Kidney (tissue), 14 donors: Measurements from ENCODE around the gene HRNR. TPM values are rescaled to one million over a fixed set of nuclear protein-coding genes. Genes with fewer than 3 reads are reported as not detected.

Source experiments
- DNase-seq, 5 donors: peaks; one replicate each; pipeline ENCODE4 v3.0.0-alpha.2; 2013 to 2020
- FAIRE-seq: peaks from 2 replicates; lab custom pipeline; 2012; peaks lifted over from hg19 to GRCh38; lab: Jason Lieb, UNC
- H3K27ac ChIP-seq, 2 donors: one replicate each; pipeline ENCODE4 v1.7.0; 2013; ENCODE audit warnings: low read depth in 2 of 2, low read length in 2 of 2, inconsistent platforms in 1 of 2
- H3K27me3 ChIP-seq: one replicate; pipeline ENCODE4 v1.7.1; 2013; ENCODE audit warnings: low read length, inconsistent platforms; ENCODE audit not compliant: control insufficient read depth, insufficient read depth
- H3K36me3 ChIP-seq, 3 donors: one replicate each; pipeline versions ENCODE4 v1.7.0 to v1.7.1; 2013; ENCODE audit warnings: low read length in 3 of 3, control low read depth in 1 of 3, inconsistent platforms in 1 of 3; ENCODE audit not compliant: insufficient read depth in 3 of 3, control insufficient read depth in 2 of 3
- H3K4me1 ChIP-seq, 3 donors: one replicate each; pipeline versions ENCODE4 v1.7.0 to v1.7.1; 2013; ENCODE audit warnings: low read length in 3 of 3, inconsistent platforms in 1 of 3, low read depth in 1 of 3; ENCODE audit not compliant: control insufficient read depth in 2 of 3, insufficient read depth in 2 of 3
- H3K4me3 ChIP-seq, 3 donors: one replicate each; pipeline versions ENCODE4 v1.7.0 to v1.8.1; 2013; ENCODE audit warnings: low read length in 3 of 3, control low read depth in 1 of 3, inconsistent platforms in 1 of 3
- H3K9ac ChIP-seq, 3 donors: one replicate each; pipeline versions ENCODE4 v1.7.0 to v1.7.1; 2013; ENCODE audit warnings: low read length in 3 of 3, control low read depth in 1 of 3, inconsistent platforms in 1 of 3
- H3K9me3 ChIP-seq, 3 donors: one replicate each; pipeline versions ENCODE4 v1.7.0 to v1.7.1; 2013; ENCODE audit warnings: low read length in 3 of 3, control low read depth in 1 of 3, inconsistent platforms in 1 of 3; ENCODE audit not compliant: control insufficient read depth in 2 of 3, insufficient read depth in 1 of 3
- intact Hi-C: fragments of 100-400 bp; cut with DNase I; formaldehyde crosslinking; loops from one replicate; pipeline ENCODE4 v1.11.1; 2022
- polyA plus RNA-seq: library from polyadenylated mRNA; stranded (reverse); fragments of 350-450 nt; fragmentation: Illumina TruSeq; extraction: RNeasy Lipid Tissue Mini Kit (QIAGEN cat#74804); gene quantifications from one replicate; pipeline ENCODE4 v1.2.3, GENCODE V29; 2014; ENCODE audit warnings: low read depth, low replicate concordance; ENCODE audit not compliant: insufficient read depth
- total RNA-seq: library from RNA; stranded (reverse); fragmentation: NEBNext Ultra II Directional; extraction: Animal tissue kit (Norgen Biotek cat#: 25700); gene quantifications from one replicate; pipeline ENCODE4 v1.2.1, GENCODE V29; 2021
- TF ChIP-seq, protein P1 (sequence below): IDR thresholded peaks from 3 replicates; pipeline ENCODE4 v1.5.1; 2012; ENCODE audit warnings: mild to moderate bottlenecking, moderate library complexity, borderline replicate concordance; ENCODE audit not compliant: insufficient read depth; ENCODE audit errors: extremely low read depth
- donor health status: control.
- donor health status: control.
- donor health status: control.
- donor health status: control.
- donor health status: control.
- donor health status: DM: yes; HTN: yes; CAD: no.
- donor health status: Normal renal cell carcinoma (clear cell type).

HRNR gene
- total and polyA plus RNA-seq, 2 donors from 2014 or later: not detected

DNA sequence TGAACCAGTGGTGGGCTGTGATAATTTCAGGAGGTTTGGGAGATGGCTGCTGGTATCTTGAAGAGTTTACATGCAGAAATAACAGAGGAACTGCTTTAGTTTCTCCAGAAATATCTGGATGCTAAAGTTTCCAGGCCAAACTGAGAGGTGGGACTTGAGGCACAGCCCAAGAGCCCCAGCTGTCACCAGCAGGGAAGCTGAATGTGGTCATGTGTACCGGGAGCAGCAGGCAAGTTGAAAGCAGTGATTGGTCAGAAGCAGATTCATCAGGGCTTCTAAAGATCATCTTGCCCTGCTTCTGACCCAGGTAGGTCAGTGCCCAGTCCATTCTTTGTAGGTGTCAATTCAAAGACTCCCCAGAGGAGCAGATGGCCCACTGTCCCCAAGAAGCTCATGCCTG, 57.0 kb downstream of the HRNR start:
- H3K27ac ChIP-seq: no peak overlapping the region
- TF ChIP-seq, protein P1, sequence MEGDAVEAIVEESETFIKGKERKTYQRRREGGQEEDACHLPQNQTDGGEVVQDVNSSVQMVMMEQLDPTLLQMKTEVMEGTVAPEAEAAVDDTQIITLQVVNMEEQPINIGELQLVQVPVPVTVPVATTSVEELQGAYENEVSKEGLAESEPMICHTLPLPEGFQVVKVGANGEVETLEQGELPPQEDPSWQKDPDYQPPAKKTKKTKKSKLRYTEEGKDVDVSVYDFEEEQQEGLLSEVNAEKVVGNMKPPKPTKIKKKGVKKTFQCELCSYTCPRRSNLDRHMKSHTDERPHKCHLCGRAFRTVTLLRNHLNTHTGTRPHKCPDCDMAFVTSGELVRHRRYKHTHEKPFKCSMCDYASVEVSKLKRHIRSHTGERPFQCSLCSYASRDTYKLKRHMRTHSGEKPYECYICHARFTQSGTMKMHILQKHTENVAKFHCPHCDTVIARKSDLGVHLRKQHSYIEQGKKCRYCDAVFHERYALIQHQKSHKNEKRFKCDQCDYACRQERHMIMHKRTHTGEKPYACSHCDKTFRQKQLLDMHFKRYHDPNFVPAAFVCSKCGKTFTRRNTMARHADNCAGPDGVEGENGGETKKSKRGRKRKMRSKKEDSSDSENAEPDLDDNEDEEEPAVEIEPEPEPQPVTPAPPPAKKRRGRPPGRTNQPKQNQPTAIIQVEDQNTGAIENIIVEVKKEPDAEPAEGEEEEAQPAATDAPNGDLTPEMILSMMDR: no peak
- DNase-seq (no peak), FAIRE-seq (no peak)
- no peaks in the 10 kb centered on the region for H3K9me3 ChIP-seq
- H3K27me3 ChIP-seq: no peaks in the 10 kb centered on the region
- H3K36me3 ChIP-seq: no peaks in the 10 kb centered on the region
- peaks cover 0 to 5% (median 2%) of the 10 kb centered on the region in 3 donors for H3K4me1 ChIP-seq
- intact Hi-C loops: no loop called here
- H3K4me3 ChIP-seq: no peak overlapping the region
- no peak overlapping the region for H3K9ac ChIP-seq

DNA sequence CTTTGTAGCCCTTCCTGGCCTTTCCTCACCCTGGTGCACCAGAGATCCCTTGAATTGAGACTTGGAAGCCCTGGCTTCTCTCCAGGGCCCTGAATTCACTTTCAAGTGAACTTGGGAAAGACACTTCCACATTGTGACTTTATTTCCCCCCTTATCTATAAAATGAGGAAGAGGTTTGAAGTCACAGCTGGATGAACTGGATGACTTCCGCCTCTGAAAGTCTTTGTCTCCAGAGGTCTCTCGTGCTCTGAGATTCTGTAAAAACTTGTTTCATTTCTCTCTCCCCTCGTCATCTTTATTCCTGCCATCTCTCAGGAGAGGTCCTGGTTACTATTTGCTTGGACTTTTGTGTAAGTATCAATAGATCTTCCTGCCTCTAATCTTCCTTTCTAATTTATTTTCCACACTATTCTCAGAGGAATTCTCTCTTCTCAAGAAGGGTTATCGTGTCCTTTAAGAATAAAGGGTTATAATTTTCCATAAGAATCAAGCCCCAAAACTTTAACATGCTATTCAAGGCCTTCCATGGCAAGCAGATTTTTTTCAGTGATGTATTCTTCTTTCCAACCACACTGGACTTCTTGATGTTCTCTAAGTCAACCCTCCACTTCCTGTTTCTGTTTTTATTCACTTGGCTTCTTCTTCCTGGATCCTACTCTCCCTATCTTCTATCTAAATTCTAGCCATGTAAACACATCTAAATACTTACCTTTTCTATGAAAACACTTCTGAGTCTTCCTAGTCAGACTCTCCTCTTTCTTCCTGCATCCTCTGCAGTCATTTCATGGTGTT, 58.5 kb downstream of the HRNR start:
- Histone ChIP-seq H3K9me3 (no peaks in the 10 kb centered on the region), H3K4me3 (no peak overlapping the region), H3K9ac (no peak overlapping the region), H3K4me1 (peaks cover 0 to 5% (median 2%) of the 10 kb centered on the region in 3 donors), H3K36me3 (no peaks in the 10 kb centered on the region), H3K27me3 (no peaks in the 10 kb centered on the region), H3K27ac (no peak overlapping the region)
- intact Hi-C loops: no loop called here
- no peak for FAIRE-seq
- TF ChIP-seq, protein P1: no peak
- DNase-seq: no peak

DNA sequence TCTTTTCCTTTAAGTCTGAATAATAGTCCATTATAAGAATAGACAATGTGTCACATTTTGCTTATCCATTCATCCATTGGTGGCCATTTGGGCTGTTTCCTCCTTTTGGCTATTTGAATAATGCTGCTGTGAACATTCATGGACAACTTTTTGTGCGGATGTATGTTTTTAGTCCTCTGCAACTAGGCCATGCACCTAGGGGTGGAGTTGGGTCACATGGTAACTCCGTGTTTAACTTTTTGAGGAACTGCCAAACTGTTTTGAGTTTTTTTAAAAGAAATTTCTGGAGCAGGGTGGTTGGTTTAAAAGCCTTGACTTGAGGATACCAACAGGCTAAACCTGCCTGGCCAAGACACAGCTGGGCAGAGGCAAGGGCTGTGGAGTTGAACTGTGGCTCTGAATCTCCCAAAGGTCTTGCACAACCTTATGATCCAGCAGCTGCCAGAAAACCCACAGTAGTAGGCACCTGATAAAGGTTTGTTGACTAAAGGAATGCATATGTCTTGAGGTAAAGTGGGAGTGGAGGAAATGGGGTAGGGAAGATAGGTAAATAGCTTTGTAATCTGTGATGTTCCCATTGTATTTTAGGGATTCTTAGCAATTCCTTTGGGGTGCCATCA, 59.4 kb downstream of the HRNR start:
- Histone ChIP-seq H3K9me3 (no peaks in the 10 kb centered on the region), H3K27me3 (no peaks in the 10 kb centered on the region), H3K36me3 (no peaks in the 10 kb centered on the region), H3K4me1 (peaks cover 0 to 5% (median 2%) of the 10 kb centered on the region in 3 donors), H3K27ac (no peak overlapping the region), H3K9ac (no peak overlapping the region), H3K4me3 (no peak overlapping the region)
- TF ChIP-seq, protein P1: no peak
- FAIRE-seq (no peak), DNase-seq (no peak)
- intact Hi-C loops: no loop called here
